ENCODE measurements around the gene STAM. TPM values are rescaled to one million over a fixed set of nuclear protein-coding genes. Genes with fewer than 3 reads are reported as not detected.

STAM gene
- polyA plus RNA-seq, 1 donor from 2014 or later = 33.0 TPM

DNA sequence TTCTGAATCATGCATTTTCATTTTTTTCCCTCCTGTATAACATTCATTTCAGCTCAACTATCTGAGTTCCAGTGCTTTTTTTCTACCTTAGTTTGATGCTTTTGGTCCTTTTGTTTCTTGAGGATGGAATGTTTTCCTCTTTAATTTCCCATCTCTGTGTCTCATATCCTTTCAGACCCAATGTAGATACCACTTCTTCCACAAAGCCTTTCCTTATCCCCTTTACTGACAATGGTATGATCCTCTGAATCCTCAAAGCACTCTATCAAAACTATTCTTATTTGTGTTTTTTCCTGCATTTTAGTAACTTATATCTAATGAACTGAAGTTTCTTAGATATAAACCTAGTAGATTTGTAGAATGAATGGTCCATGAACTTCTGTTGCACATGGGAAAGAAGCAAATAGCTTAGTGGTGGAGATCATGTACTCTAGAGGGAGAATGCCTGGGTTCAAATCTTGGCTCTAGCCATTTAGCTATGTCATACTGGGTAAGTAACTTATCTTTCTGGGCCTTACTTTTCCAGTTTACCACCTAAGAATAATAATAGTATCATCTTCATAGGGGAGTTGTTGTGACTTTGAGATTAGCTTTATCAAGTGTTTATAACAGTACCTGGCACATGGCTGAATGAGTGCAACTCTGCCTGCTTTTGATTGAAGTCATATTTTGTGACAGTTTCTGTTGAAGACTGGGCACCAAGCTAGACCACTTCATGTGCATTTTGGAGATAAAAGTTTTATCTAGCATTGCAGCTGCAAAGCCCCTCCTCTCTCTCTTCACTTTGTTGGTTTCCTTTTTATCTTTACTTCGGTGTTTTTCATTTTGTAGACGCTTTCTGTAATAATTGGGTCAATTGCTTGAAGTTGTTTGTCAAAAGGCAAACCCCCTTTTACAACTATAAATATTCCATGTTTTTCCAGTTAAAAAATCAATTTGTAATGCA lies 18.5 kb downstream of the STAM start:
- Histone ChIP-seq H3K9ac (ENCODE audit: low read length) (no peak overlapping the region), H3K9me3 (ENCODE audit: low read length) (no peaks in the 10 kb centered on the region), H3K27me3 (ENCODE audit: insufficient read depth, low read depth, low read length) (no peaks in the 10 kb centered on the region), H2AFZ (ENCODE audit: low read depth, low read length) (no peak overlapping the region), H4K20me1 (ENCODE audit: insufficient read depth) (no peaks in the 10 kb centered on the region), H3K27ac (ENCODE audit: low read length) (no peak overlapping the region), H3K36me3 (ENCODE audit: insufficient read depth, low read length) (no peaks in the 10 kb centered on the region), H3F3A (ENCODE audit: insufficient read depth, low read length, poor library complexity, severe bottlenecking) (no peaks in the 10 kb centered on the region), H3K79me2 (replicated peaks; ENCODE audit: insufficient read depth, low read length) (peaks cover 38% of the 10 kb centered on the region), H3K4me3 (ENCODE audit: low read length) (no peak overlapping the region), H3K9me2 (ENCODE audit: insufficient read depth, low read length) (no peaks in the 10 kb centered on the region), H3K4me2 (ENCODE audit: low read length) (no peak overlapping the region)
- TF ChIP-seq EZH2 (IDR thresholded peaks at IDR 0.05; ENCODE audit: borderline replicate concordance, insufficient read depth, low read length, poor library complexity, severe bottlenecking) (no peak), POLR2AphosphoS5 (IDR thresholded peaks at IDR 0.05) (no peak), SMC3 (conservative IDR thresholded peaks at IDR 0.05; ENCODE audit: poor library complexity) (no peak), RAD21 (conservative IDR thresholded peaks at IDR 0.05) (no peak), MXI1 (conservative IDR thresholded peaks at IDR 0.05; ENCODE audit: poor library complexity, severe bottlenecking) (no peak)
- TF ChIP-seq, protein P1, sequence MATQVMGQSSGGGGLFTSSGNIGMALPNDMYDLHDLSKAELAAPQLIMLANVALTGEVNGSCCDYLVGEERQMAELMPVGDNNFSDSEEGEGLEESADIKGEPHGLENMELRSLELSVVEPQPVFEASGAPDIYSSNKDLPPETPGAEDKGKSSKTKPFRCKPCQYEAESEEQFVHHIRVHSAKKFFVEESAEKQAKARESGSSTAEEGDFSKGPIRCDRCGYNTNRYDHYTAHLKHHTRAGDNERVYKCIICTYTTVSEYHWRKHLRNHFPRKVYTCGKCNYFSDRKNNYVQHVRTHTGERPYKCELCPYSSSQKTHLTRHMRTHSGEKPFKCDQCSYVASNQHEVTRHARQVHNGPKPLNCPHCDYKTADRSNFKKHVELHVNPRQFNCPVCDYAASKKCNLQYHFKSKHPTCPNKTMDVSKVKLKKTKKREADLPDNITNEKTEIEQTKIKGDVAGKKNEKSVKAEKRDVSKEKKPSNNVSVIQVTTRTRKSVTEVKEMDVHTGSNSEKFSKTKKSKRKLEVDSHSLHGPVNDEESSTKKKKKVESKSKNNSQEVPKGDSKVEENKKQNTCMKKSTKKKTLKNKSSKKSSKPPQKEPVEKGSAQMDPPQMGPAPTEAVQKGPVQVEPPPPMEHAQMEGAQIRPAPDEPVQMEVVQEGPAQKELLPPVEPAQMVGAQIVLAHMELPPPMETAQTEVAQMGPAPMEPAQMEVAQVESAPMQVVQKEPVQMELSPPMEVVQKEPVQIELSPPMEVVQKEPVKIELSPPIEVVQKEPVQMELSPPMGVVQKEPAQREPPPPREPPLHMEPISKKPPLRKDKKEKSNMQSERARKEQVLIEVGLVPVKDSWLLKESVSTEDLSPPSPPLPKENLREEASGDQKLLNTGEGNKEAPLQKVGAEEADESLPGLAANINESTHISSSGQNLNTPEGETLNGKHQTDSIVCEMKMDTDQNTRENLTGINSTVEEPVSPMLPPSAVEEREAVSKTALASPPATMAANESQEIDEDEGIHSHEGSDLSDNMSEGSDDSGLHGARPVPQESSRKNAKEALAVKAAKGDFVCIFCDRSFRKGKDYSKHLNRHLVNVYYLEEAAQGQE (IDR thresholded peaks at IDR 0.05; ENCODE audit: borderline replicate concordance) = no peak

- Histone ChIP-seq H3K9me2 (ENCODE audit: insufficient read depth, low read length) (no peaks in the 10 kb centered on the region), H3K79me2 (replicated peaks; ENCODE audit: insufficient read depth, low read length) (peaks cover 29% of the 10 kb centered on the region), H3K27ac (ENCODE audit: low read length) (no peak overlapping the region), H3K36me3 (ENCODE audit: insufficient read depth, low read length) (no peaks in the 10 kb centered on the region), H3K9me3 (ENCODE audit: low read length) (no peaks in the 10 kb centered on the region), H3K9ac (ENCODE audit: low read length) (no peak overlapping the region), H3K4me2 (ENCODE audit: low read length) (no peak overlapping the region), H3K27me3 (ENCODE audit: insufficient read depth, low read depth, low read length) (no peaks in the 10 kb centered on the region), H3F3A (ENCODE audit: insufficient read depth, low read length, poor library complexity, severe bottlenecking) (no peaks in the 10 kb centered on the region), H4K20me1 (ENCODE audit: insufficient read depth) (no peaks in the 10 kb centered on the region), H3K4me3 (ENCODE audit: low read length) (no peak overlapping the region), H2AFZ (ENCODE audit: low read depth, low read length) (no peak overlapping the region)
- TF ChIP-seq EP300 (conservative IDR thresholded peaks at IDR 0.05; ENCODE audit: poor library complexity, severe bottlenecking) (no peak), EZH2 (IDR thresholded peaks at IDR 0.05; ENCODE audit: borderline replicate concordance, insufficient read depth, low read length, poor library complexity, severe bottlenecking) (no peak), RAD21 (conservative IDR thresholded peaks at IDR 0.05) (no peak), TAF1 (IDR thresholded peaks at IDR 0.05; ENCODE audit: low read depth) (no peak), CTCF (IDR thresholded peaks at IDR 0.05; ENCODE audit: poor library complexity, severe bottlenecking) (no peak)
- TF ChIP-seq, protein P1 (IDR thresholded peaks at IDR 0.05; ENCODE audit: borderline replicate concordance) = no peak
Observed at GRCh38 chr10:17663450-17663849, 19.5 kb downstream of the STAM start.

All from neural cell (in vitro differentiated cells).